ENCODE data around the gene FMN2.

The FMN2 gene

DNA sequence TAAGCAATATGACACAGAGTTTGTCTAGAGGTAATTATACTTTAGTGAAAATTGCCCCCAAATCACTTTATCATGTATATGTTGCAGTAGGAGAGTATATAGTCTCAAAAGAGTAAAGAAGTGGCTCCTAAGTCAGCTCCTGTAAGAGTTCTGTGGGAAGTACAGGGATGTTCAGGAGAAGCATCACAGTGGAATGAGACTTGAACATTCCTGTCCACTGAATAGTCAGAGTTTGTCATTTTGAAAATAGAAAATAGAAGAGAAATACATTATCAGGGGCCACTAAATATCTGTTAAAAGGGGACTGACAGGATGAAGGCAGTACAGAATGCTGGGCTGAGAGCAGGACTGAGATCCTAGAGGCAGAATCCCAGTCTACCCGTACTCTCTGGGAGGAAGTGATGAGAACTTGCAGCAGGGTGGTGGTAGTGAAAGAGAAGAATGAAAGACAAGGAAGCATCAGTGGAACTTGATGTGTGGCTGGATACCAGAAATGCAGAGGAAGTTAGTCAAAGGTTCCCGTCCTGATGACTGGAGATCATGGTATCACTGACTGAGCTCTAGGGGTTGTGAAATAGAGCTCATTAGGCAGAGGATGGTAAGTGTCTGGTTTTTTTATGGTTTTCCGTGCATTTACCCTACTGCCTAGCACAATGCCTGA lies 153.4 kb downstream of the FMN2 start:
- TF ChIP-seq, protein P1, sequence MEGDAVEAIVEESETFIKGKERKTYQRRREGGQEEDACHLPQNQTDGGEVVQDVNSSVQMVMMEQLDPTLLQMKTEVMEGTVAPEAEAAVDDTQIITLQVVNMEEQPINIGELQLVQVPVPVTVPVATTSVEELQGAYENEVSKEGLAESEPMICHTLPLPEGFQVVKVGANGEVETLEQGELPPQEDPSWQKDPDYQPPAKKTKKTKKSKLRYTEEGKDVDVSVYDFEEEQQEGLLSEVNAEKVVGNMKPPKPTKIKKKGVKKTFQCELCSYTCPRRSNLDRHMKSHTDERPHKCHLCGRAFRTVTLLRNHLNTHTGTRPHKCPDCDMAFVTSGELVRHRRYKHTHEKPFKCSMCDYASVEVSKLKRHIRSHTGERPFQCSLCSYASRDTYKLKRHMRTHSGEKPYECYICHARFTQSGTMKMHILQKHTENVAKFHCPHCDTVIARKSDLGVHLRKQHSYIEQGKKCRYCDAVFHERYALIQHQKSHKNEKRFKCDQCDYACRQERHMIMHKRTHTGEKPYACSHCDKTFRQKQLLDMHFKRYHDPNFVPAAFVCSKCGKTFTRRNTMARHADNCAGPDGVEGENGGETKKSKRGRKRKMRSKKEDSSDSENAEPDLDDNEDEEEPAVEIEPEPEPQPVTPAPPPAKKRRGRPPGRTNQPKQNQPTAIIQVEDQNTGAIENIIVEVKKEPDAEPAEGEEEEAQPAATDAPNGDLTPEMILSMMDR (IDR thresholded peaks at IDR 0.05; ENCODE audit: borderline replicate concordance, control extremely low read depth, extremely low read depth, insufficient read depth, missing control alignments): no peak
- DNase-seq (ENCODE audit: low spot score): no peak
- in situ Hi-C loops (cut with MboI; ENCODE audit: low sequenced_read_pairs, unreplicated experiment): no loop called here

DNA sequence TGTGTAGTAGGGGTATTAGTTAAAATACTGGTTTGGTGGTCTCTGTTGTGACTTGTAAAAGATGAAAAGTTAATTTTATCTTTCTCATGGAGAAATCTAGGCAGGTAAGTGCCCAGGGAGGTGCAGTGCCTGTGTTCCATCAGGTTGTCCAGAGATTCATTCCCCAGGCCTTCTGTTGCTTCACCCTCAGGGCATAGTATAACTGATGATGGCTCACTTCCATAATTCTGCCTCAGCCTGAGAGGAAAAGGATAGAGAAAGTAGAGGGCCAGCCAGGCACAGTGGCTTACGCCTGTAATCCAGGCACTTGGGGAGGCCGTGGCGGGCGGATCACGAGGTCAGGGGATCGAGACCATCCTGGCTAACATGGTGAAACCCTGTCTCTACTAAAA lies 153.9 kb downstream of the FMN2 start:
- in situ Hi-C loops (cut with MboI; ENCODE audit: low sequenced_read_pairs, unreplicated experiment): no loop called here
- TF ChIP-seq, protein P1 (IDR thresholded peaks at IDR 0.05; ENCODE audit: borderline replicate concordance, control extremely low read depth, extremely low read depth, insufficient read depth, missing control alignments): no peak
- DNase-seq (ENCODE audit: low spot score): no peak

DNA sequence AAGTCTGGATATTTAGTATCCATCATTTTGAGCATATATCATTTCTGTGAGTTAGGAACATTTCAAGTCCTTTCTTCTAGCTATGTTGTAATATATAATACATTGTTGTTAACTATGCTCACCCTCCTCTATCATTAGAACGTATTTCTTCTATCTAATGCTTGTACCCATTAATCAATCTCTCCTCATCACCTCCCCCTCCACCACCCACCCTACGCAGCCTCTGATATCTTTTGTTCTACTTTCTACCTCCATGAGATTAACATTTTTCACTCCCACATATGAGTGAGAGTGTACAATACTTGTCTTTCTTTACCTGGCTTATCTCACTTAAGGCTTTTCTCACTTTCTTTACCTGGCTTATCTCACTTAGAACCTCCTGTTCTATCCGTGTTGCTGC lies 156.2 kb downstream of the FMN2 start:
- no peak for DNase-seq (ENCODE audit: low spot score)
- TF ChIP-seq, protein P1 (IDR thresholded peaks at IDR 0.05; ENCODE audit: borderline replicate concordance, control extremely low read depth, extremely low read depth, insufficient read depth, missing control alignments): no peak
- in situ Hi-C loops (cut with MboI; ENCODE audit: low sequenced_read_pairs, unreplicated experiment): no loop called here

DNA sequence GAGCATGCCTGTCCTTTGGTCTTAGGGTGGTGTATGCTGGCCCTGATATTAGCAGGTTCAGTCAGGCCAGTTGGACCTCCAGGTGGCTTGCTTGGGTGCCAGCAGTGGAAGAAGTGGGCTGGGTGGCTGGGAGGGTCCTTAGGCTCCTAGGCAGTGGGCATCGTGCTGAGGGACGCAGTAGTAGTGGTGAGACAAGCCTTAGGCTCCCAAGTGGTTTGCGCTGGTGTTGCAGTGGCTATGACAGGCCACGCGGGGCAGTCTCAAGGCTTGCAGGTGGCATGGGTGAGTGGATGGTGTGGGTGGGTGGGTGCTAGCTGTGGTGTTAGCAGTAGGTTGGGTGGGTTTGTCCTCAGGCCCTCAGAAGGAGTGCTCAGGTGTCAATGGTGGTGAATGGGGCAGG lies 162.3 kb downstream of the FMN2 start:
- in situ Hi-C loops (cut with MboI; ENCODE audit: low sequenced_read_pairs, unreplicated experiment): no loop called here
- DNase-seq (ENCODE audit: low spot score): no peak
- TF ChIP-seq, protein P1 (IDR thresholded peaks at IDR 0.05; ENCODE audit: borderline replicate concordance, control extremely low read depth, extremely low read depth, insufficient read depth, missing control alignments): no peak

- no peak for DNase-seq (ENCODE audit: low spot score)
- in situ Hi-C loops (cut with MboI; ENCODE audit: low sequenced_read_pairs, unreplicated experiment): no loop called here
- TF ChIP-seq, protein P1 (IDR thresholded peaks at IDR 0.05; ENCODE audit: borderline replicate concordance, control extremely low read depth, extremely low read depth, insufficient read depth, missing control alignments): no peak
Measured at GRCh38 chr1:240254778-240255291, 163.2 kb downstream of the FMN2 start.

- no peak for DNase-seq (ENCODE audit: low spot score)
- in situ Hi-C loops (cut with MboI; ENCODE audit: low sequenced_read_pairs, unreplicated experiment): no loop called here
- TF ChIP-seq, protein P1 (IDR thresholded peaks at IDR 0.05; ENCODE audit: borderline replicate concordance, control extremely low read depth, extremely low read depth, insufficient read depth, missing control alignments): no peak
Measured at GRCh38 chr1:240255922-240256321, 164.2 kb downstream of the FMN2 start.
